ENCODE results near the gene ITGA1.

The ITGA1 gene

GRCh38 chr5:52802272-52802973, 14.7 kb downstream of the ITGA1 start:
- TF ChIP-seq EZH2 (optimal IDR thresholded peaks at IDR 0.05; ENCODE audit: low read depth, low read length), result no peak
- no peak for TF ChIP-seq CTCF (IDR thresholded peaks at IDR 0.05; ENCODE audit: low read length)
- no peak for TF ChIP-seq EZH2phosphoT487 (IDR thresholded peaks at IDR 0.05; ENCODE audit: low read length)
- no peaks in the 10 kb centered on the region for H4K20me1 ChIP-seq (ENCODE audit: insufficient read depth, low read length)
- no peak for DNase-seq
- H2AFZ ChIP-seq (ENCODE audit: low read length), result no peak overlapping the region
- H3K27me3 ChIP-seq (replicated peaks; ENCODE audit: insufficient read depth, low read length), result no peaks in the 10 kb centered on the region
- peak overlapping the region; percentile 90; the same call in 1 of the 2 replicates for H3K4me2 ChIP-seq (ENCODE audit: low read depth, low read length)
- H3K9me2 ChIP-seq (replicated peaks; ENCODE audit: insufficient read depth, low read length), result no peaks in the 10 kb centered on the region
- H3K36me3 ChIP-seq (replicated peaks; ENCODE audit: insufficient read depth, low read length), result no peaks in the 10 kb centered on the region; the same call in 1 of the 2 replicates
- no peak overlapping the region for H3K4me3 ChIP-seq (ENCODE audit: low read length)
- peaks cover 19% of the 10 kb centered on the region for H3K79me2 ChIP-seq (ENCODE audit: low read length)
- H3F3A ChIP-seq (ENCODE audit: insufficient read depth, low read length), result no peaks in the 10 kb centered on the region
- no peak overlapping the region for H3K27ac ChIP-seq (ENCODE audit: low read length)
- H3K4me1 ChIP-seq (ENCODE audit: low read length), result peaks cover 14% of the 10 kb centered on the region; the same call in 1 of the 2 replicates
- H3K9ac ChIP-seq (ENCODE audit: low read length), result no peak overlapping the region
- H3K9me3 ChIP-seq (replicated peaks; ENCODE audit: insufficient read depth, low read length), result no peaks in the 10 kb centered on the region

GRCh38 chr5:52802974-52803336, 15.2 kb downstream of the ITGA1 start:
- TF ChIP-seq CTCF (IDR thresholded peaks at IDR 0.05; ENCODE audit: low read length), result no peak
- no peak for TF ChIP-seq EZH2 (optimal IDR thresholded peaks at IDR 0.05; ENCODE audit: low read depth, low read length)
- H4K20me1 ChIP-seq (ENCODE audit: insufficient read depth, low read length), result no peaks in the 10 kb centered on the region
- H3K79me2 ChIP-seq (ENCODE audit: low read length), result peaks cover 19% of the 10 kb centered on the region

DNA sequence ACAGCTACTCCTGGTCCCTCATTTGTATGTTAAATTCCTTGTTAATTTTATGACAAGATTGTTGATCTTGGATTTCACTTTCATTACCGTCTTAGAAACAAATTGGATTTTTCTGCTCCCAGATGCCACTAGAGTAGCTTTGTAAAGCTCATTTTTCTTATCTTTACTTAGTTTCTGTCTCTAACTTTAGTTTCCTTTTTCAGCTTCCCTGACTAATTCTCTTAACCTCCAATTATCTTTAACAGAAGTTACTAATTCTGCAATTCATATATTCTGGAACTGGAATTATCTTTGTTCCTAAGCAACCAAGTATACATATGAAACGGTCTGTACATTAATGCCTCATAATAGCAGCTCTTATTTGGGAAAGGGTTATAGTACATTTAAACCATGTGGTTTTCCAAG, 16.7 kb downstream of the ITGA1 start:
- H3K4me3 ChIP-seq (ENCODE audit: low read length), result no peak overlapping the region
- H3K27me3 ChIP-seq (replicated peaks; ENCODE audit: insufficient read depth, low read length), result no peaks in the 10 kb centered on the region
- H3K9ac ChIP-seq (ENCODE audit: low read length), result no peak overlapping the region
- no peaks in the 10 kb centered on the region; the same call in 1 of the 2 replicates for H3K36me3 ChIP-seq (replicated peaks; ENCODE audit: insufficient read depth, low read length)
- H4K20me1 ChIP-seq (ENCODE audit: insufficient read depth, low read length), result no peaks in the 10 kb centered on the region
- no peaks in the 10 kb centered on the region for H3K9me2 ChIP-seq (replicated peaks; ENCODE audit: insufficient read depth, low read length)
- DNase-seq, result no peak
- TF ChIP-seq EZH2phosphoT487 (IDR thresholded peaks at IDR 0.05; ENCODE audit: low read length) (no peak), CTCF (IDR thresholded peaks at IDR 0.05; ENCODE audit: low read length) (no peak), EZH2 (optimal IDR thresholded peaks at IDR 0.05; ENCODE audit: low read depth, low read length) (no peak)
- no peaks in the 10 kb centered on the region for H3F3A ChIP-seq (ENCODE audit: insufficient read depth, low read length)
- H3K27ac ChIP-seq (ENCODE audit: low read length), result no peak overlapping the region
- peaks cover 14% of the 10 kb centered on the region; the same call in 1 of the 2 replicates for H3K4me1 ChIP-seq (ENCODE audit: low read length)
- H3K4me2 ChIP-seq (ENCODE audit: low read depth, low read length), result no peak overlapping the region
- H3K9me3 ChIP-seq (replicated peaks; ENCODE audit: insufficient read depth, low read length), result no peaks in the 10 kb centered on the region
- no peak overlapping the region for H2AFZ ChIP-seq (ENCODE audit: low read length)
- peaks cover 19% of the 10 kb centered on the region for H3K79me2 ChIP-seq (ENCODE audit: low read length)

More at GRCh38 chr5:52802974-52803336, 15.2 kb downstream of the ITGA1 start:
- Histone ChIP-seq H2AFZ (ENCODE audit: low read length) (no peak overlapping the region), H3F3A (ENCODE audit: insufficient read depth, low read length) (no peaks in the 10 kb centered on the region), H3K4me2 (ENCODE audit: low read depth, low read length) (no peak overlapping the region), H3K4me3 (ENCODE audit: low read length) (no peak overlapping the region), H3K4me1 (ENCODE audit: low read length) (peaks cover 14% of the 10 kb centered on the region; the same call in 1 of the 2 replicates), H3K9me2 (replicated peaks; ENCODE audit: insufficient read depth, low read length) (no peaks in the 10 kb centered on the region), H3K27ac (ENCODE audit: low read length) (no peak overlapping the region), H3K9ac (ENCODE audit: low read length) (no peak overlapping the region), H3K36me3 (replicated peaks; ENCODE audit: insufficient read depth, low read length) (no peaks in the 10 kb centered on the region; the same call in 1 of the 2 replicates), H3K27me3 (replicated peaks; ENCODE audit: insufficient read depth, low read length) (no peaks in the 10 kb centered on the region), H3K9me3 (replicated peaks; ENCODE audit: insufficient read depth, low read length) (no peaks in the 10 kb centered on the region)
- DNase-seq, result no peak
